Inferior parietal cortex (tissue), 1 donor: Measurements from ENCODE around the gene CDX1.
"Not testable (repeated sequence)": the region's sequence is repeated elsewhere in the genome, so short reads cannot be mapped to it uniquely, and the experiment has no call there.

Experiments
- DNase-seq: peaks from one replicate; pipeline ENCODE4 v3.0.0-alpha.2; 2016; ENCODE audit errors: extremely low spot score

The CDX1 gene

DNA sequence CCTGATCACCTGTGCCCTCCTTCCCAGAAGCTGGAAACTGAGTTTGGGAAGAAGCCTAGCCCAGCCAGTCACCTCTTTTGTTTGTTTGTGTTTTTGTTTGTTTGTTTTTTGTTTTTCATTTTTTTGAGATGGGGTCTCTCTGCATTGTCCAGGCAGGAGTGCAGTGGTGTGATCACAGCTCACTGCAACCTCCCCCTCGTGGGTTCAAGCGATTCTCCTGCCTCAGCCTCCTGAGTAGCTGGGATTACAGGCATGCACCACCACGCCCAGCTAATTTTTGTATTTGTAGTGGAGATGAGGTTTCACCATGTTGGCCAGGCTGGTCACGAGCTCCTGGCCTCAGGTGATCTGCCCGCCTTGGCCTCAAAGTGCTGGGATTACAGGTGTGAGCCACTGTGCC, 67.1 kb downstream of the CDX1 start:
- not testable (repeated sequence) for DNase-seq
